ENCODE data around the gene NFE2L3.

GRCh38 chr7:26105236-26105635 is 46.8 kb upstream of the NFE2L3 start:
- TF ChIP-seq CTCF (conservative IDR thresholded peaks at IDR 0.05; ENCODE audit: low read depth, low read length) (no peak), EZH2 (IDR thresholded peaks at IDR 0.05; ENCODE audit: borderline replicate concordance, low read depth, low read length, poor library complexity, severe bottlenecking) (no peak)

Data from A673 (cell line).